ENCODE results near the gene DHDH.

Gene DHDH

GRCh38 chr19:48988286-48988685, 54.8 kb downstream of the DHDH start:
- Histone ChIP-seq H3K4me1 (ENCODE audit: insufficient read depth, poor library complexity, severe bottlenecking) (no peaks in the 10 kb centered on the region), H3K4me3 (ENCODE audit: severe bottlenecking) (no peak overlapping the region), H3K27ac (ENCODE audit: poor library complexity, severe bottlenecking) (no peak overlapping the region), H3K36me3 (ENCODE audit: low read depth) (peaks cover 51% of the 10 kb centered on the region), H3K27me3 (ENCODE audit: insufficient read depth, poor library complexity, severe bottlenecking) (no peaks in the 10 kb centered on the region), H3K9me3 (ENCODE audit: severe bottlenecking) (no peaks in the 10 kb centered on the region)
- DNase-seq (ENCODE audit: low spot score) (no peak), ATAC-seq (ENCODE audit: low read depth) (no peak)
- TF ChIP-seq CTCF (IDR thresholded peaks at IDR 0.05; ENCODE audit: poor library complexity, severe bottlenecking) = no peak

GRCh38 chr19:48988860-48989259, 55.4 kb downstream of the DHDH start:
- DNase-seq (ENCODE audit: low spot score) (no peak), ATAC-seq (ENCODE audit: low read depth) (no peak)
- TF ChIP-seq CTCF (IDR thresholded peaks at IDR 0.05; ENCODE audit: poor library complexity, severe bottlenecking) = no peak
- Histone ChIP-seq H3K27me3 (ENCODE audit: insufficient read depth, poor library complexity, severe bottlenecking) (no peaks in the 10 kb centered on the region), H3K9me3 (ENCODE audit: severe bottlenecking) (no peaks in the 10 kb centered on the region), H3K4me1 (ENCODE audit: insufficient read depth, poor library complexity, severe bottlenecking) (no peaks in the 10 kb centered on the region), H3K36me3 (ENCODE audit: low read depth) (peaks cover 45% of the 10 kb centered on the region), H3K4me3 (ENCODE audit: severe bottlenecking) (no peak overlapping the region), H3K27ac (ENCODE audit: poor library complexity, severe bottlenecking) (no peak overlapping the region)

- ATAC-seq (ENCODE audit: low read depth) (no peak), DNase-seq (ENCODE audit: low spot score) (no peak)
- peaks cover 3% of the 10 kb centered on the region for H3K4me1 ChIP-seq (ENCODE audit: insufficient read depth, poor library complexity, severe bottlenecking)
- no peak for TF ChIP-seq CTCF (IDR thresholded peaks at IDR 0.05; ENCODE audit: poor library complexity, severe bottlenecking)
- H3K9me3 ChIP-seq (ENCODE audit: severe bottlenecking) = no peaks in the 10 kb centered on the region
- H3K27ac ChIP-seq (ENCODE audit: poor library complexity, severe bottlenecking) = no peak overlapping the region
- H3K36me3 ChIP-seq (ENCODE audit: low read depth) = peaks cover 36% of the 10 kb centered on the region
- H3K4me3 ChIP-seq (ENCODE audit: severe bottlenecking) = no peak overlapping the region
- H3K27me3 ChIP-seq (ENCODE audit: insufficient read depth, poor library complexity, severe bottlenecking) = no peaks in the 10 kb centered on the region
These were observed 56.3 kb downstream of the DHDH start for GRCh38 chr19:48989701-48990291.

GRCh38 chr19:48990400-48990799, 56.9 kb downstream of the DHDH start:
- ATAC-seq (ENCODE audit: low read depth) = no peak
- no peak for TF ChIP-seq CTCF (IDR thresholded peaks at IDR 0.05; ENCODE audit: poor library complexity, severe bottlenecking)
- H3K36me3 ChIP-seq (ENCODE audit: low read depth) = peaks cover 30% of the 10 kb centered on the region
- H3K27me3 ChIP-seq (ENCODE audit: insufficient read depth, poor library complexity, severe bottlenecking) = no peaks in the 10 kb centered on the region
- DNase-seq (ENCODE audit: low spot score) = no peak
- peaks cover 7% of the 10 kb centered on the region for H3K4me1 ChIP-seq (ENCODE audit: insufficient read depth, poor library complexity, severe bottlenecking)
- no peaks in the 10 kb centered on the region for H3K9me3 ChIP-seq (ENCODE audit: severe bottlenecking)
- no peak overlapping the region for H3K27ac ChIP-seq (ENCODE audit: poor library complexity, severe bottlenecking)
- no peak overlapping the region for H3K4me3 ChIP-seq (ENCODE audit: severe bottlenecking)

- DNase-seq (ENCODE audit: low spot score) (no peak), ATAC-seq (ENCODE audit: low read depth) (no peak)
- Histone ChIP-seq H3K4me3 (ENCODE audit: severe bottlenecking) (no peak overlapping the region), H3K27ac (ENCODE audit: poor library complexity, severe bottlenecking) (no peak overlapping the region), H3K36me3 (ENCODE audit: low read depth) (peaks cover 24% of the 10 kb centered on the region), H3K4me1 (ENCODE audit: insufficient read depth, poor library complexity, severe bottlenecking) (peaks cover 7% of the 10 kb centered on the region), H3K27me3 (ENCODE audit: insufficient read depth, poor library complexity, severe bottlenecking) (no peaks in the 10 kb centered on the region), H3K9me3 (ENCODE audit: severe bottlenecking) (no peaks in the 10 kb centered on the region)
- no peak for TF ChIP-seq CTCF (IDR thresholded peaks at IDR 0.05; ENCODE audit: poor library complexity, severe bottlenecking)
These were observed 57.6 kb downstream of the DHDH start for GRCh38 chr19:48991011-48991609.
